HG03571 (cell line): Measurements from ENCODE around the gene CCDC73.
"Not testable (repeated sequence)": the region's sequence is repeated elsewhere in the genome, so short reads cannot be mapped to it uniquely, and the experiment has no call there.

Source experiments
- ATAC-seq: cut with Tn5 transposase; IDR thresholded peaks from one replicate; pipeline ENCODE4 v1.9.1; 2021; ENCODE audit not compliant: unreplicated experiment

Gene CCDC73

DNA sequence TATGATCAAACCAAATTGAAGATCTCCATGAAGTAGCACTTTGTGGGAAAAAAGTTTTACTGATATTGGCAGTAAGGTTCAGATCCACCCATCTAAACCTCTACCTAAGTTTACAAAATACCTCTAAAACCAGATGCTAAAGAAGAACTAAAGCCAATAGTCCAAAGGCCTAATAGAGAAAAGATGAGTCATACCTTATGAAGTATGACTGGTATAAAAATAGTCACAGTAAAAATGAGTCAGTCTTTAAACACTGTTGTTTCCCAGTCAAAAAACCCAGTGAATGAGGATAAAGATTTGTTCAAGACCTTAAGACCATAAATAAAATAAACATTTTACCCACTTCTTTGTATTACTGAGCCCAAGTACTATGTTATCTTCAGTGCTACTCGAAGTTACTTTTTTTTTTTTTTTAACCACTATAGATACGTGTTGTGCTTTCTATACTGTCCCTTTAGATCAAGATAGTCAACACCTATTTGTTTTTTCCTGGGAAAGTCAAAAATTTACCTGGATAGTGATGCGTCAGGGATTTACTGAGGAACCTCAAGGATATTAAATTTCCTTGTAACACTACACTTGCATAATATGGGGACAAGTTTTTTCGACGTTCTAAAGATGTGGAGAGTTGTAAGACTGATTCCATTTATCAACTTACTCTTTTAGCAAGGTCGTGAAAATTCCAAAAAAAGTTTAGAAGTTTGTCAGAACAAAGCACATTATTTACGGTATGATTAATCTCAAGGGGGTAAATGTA lies 87.3 kb downstream of the CCDC73 start:
- ATAC-seq = peak; percentile 94

DNA sequence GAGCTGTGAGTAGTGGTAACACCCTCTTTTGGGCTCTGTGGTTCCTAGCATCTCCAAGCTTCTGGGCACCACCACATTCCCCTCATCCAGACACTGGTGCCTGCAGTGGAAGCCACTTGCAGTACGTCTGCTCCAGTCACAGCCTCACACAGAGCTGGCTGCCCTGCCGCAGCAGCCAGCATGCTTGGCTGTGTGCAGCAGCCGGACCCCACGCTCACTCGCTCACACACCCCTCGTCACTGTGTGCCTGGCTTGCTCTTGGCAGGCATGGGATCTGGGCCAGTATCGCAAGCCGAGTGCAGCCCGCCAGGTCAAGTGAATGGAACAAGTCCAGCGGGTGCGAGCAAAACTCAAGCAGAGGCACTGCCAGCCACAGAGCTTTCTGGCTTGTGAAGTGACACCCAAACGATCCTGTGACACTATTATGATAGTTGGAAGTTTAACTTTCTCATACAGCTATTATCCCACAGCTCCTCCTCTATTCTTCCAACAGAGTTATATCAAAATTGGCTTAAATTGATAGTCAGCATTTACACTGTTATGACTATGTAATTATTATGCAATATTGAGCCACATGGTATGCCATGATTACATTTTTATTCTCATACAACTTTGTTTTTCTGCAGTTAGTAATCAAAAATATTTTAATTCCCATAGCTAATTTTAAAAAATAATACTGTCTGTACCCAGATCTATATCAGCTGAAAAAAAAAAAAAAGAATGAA lies 89.0 kb downstream of the CCDC73 start:
- ATAC-seq = no peak

DNA sequence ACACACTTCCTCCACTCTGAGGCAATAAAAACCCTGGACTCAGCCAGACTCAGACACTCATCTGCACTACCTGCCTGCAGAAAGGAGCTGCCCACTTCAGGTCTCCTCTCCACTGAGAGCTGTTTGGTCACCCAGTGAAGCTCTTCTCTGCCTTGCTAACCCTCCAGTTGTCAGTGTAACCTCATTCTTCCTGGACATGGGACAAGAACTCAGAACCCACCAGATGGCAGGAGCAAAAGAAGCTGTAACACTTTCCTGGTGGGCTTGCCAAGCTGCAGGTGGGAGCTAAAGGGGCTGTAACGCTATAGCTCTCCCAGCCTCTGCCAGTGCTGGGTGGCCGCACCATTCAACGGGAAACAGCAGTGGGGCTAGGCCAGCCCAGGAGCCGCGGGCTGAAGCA lies 89.7 kb downstream of the CCDC73 start:
- no peak for ATAC-seq

DNA sequence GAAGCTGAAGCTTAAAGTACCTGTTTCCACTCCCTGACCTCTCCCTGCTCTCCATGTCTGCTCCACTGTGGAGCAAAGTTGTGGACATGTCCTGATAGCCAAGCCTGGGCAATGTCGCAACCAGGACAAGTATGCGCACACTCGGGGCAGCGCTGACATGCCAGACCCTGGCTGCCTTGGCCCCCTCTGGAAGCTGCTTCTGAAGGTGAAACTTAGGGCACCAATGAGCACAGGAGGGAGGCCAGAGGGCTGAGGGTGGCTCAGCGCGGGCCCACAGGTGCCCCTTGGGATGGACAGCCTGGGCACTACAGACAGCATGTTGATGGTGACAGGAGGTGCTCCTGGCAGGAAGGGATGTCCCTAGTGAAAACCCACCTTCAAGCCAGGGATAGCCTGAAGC lies 90.2 kb downstream of the CCDC73 start:
- no peak for ATAC-seq

DNA sequence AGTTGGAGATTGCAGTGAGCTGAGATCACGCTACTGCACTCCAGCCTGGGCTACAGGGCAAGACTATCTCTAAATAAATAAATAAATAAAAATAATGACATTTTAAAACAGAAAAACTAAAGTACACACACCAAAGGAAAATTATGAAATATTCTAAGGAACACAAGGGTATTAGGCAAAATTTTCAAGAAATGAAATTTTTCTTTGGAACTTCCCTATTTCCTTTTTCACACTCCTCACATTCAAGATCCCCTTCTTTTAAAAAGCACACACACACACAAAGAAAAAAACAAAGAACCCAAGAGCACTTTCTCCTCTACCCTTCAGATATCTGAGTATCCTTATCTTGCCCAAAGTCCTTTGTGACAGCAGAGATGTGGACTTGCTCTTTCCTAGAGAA lies 92.8 kb downstream of the CCDC73 start:
- ATAC-seq = no peak

DNA sequence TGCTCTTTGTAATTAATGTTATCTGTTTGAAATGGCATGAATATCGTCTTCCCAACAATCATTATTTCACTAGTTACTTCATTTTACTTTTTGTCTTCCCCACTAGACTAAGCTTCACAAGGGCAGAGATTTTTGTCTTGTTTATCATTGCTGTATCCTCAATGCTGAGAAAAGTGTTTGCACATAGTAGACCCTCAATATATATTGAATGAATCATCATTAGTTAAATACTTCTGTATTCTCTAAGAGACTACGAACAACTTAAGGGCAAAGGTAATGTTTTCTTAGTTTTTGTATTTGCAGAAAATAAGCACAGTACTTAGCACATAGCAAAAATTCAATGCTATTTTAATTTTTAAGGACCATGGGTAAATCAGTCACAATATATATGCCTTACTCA lies 95.9 kb downstream of the CCDC73 start:
- no peak for ATAC-seq

DNA sequence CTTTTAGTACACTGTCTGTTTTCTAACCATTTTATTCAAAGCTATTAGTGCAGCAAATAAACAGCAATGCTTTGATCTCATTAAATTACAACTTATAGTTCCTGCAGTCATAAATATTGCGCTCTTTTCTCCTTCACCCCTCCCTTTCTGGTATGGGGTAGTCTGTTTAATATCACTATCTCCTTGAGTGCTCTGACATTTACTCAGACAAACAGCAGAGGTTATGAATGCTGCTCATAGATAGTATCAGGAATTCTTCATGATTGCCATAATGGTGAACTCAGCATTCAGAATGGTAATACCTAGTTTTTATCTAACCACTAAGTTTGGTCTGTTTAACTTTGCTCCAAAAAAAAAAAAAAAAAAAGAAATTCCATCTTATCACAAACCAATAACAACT lies 123.4 kb downstream of the CCDC73 start:
- ATAC-seq = no peak

DNA sequence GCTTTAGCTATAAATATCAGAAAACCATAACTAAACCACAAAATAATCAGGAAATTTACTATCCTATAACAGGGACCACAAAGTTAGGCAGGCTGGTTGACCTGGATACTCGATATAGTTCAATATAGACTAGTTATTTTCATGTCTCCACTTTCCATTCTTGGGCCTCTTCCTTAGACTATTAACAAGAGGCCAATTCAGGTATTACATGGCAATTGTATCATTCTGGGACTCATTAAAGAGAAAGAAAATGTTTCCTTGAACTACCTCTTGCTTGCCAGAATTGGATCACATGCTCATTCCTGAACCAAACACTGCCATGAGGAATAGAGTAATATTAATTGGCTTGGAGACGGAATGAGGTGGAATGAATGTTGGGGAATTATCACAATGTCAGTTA lies 134.8 kb downstream of the CCDC73 start:
- no peak for ATAC-seq

DNA sequence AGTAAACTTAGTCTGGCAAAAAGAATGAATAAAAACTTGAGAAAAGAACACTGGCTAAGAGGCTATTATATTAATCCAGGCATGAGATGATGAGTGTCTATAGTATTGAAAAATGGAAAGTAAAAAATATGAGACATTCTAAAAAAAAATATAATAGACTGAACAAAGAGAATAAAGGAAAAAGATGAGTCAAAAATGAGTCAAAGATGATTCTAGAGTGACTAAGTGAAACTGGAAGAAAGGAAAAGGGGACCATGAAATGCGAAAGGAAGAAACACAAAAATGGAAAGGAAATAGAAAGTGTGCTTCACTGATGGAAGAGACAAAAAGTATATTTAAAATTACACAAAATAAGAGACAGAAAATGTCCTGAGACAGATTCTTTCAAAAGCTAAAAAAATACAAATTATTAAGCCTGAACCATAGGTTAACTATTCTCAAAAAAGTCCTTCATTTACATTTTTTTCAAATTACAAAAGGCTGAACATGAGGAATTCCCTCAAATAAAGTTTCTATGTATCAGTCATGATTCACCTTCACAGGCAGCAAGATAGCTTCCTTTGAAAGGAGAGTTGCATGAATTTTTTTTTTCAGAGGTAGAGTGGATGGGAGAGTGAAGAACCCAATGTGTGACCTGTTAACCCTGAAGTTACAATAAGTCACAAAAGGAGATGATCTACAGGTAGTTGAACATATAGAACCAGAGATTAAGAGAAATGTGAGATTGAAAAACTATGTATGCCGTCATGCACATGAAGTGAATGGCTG lies 135.6 kb downstream of the CCDC73 start:
- no peak for ATAC-seq

DNA sequence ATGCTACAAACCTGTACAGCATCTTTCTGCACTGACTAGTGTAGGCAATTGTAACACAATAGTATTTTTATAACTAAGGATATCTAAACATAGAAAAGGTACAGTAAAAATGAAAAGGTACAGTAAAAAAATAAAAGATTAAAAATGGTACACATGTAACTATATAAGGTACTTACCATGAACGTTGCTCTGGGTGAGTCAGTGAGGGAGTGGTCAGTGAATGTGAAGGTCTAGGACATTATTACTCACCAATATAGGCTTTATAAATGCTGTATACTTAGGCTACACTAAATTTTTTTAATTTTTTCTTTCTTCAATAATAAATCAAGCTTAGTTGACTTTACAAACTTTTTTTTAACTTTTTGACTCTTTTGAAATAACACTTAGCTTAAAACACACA lies 150.9 kb downstream of the CCDC73 start:
- ATAC-seq = no peak

DNA sequence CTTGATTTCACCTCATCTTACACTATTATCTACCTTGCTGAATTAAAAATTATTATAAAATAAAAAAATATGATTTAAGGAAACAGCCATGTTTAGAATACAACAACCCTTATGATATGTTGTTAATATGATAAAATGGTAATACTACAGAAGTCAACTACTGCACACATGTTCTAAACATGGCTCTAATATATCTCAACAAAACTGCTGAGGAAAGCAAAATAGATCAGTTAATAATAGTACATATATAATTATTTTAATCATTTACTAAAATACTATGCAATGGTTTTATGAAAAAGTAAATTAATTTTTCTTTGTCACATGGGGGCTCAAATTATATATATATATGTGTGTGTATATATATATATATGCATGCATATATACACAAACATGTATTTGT lies 153.1 kb downstream of the CCDC73 start:
- no peak for ATAC-seq

DNA sequence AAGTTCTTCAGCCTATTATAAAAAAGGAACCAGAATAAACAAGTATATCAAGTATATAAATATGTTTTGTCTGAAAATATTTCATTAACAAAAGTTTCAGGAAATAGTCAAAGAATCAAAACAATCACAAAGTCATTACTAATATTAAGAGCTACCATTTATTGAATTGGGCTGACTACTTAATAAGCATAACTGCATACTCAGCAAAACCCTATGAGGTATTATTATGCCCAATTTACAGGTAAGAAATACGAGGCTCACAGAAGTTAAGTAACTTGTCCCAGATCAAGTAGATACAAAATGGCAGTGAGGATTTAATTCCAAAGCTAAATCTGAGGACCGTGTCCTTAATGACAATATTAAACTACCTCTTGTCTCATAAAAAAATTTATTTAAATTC lies 158.6 kb downstream of the CCDC73 start:
- no peak for ATAC-seq

DNA sequence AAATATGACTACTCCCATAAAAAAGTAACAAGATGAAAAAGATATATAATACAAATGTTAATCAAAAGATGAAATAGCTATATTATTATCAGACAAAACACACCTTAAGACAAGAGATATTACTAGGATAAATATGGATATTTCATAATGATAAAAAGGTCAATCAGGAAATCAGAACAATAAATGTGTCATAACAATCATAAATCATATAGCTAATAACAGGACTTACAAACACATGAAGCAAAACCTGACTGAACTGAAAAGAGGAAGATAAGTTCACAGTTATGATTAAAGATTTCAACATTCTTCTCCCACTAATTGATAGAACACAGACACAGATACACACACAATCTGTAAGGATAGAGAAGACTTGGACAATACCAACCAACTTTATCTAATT lies 163.6 kb downstream of the CCDC73 start:
- no peak for ATAC-seq

DNA sequence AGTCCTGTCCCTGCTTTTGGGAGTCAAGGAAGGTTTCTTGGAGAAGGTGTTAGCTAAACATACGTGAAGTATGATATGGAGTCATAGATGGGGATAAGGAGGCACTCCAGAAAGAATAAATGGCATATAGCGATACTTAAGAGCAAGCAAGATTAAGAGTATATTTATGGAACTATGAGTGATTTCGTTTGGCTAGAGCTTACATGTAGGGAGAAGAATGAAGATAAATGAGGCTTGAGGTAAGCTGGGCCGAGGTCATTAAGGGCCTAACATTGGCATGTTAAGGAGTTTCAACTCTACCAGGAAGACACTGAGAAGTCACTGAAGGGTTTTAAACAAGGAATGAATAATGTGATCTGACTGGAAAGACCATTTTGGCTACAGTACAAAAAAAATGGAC lies 177.6 kb downstream of the CCDC73 start:
- ATAC-seq = no peak

DNA sequence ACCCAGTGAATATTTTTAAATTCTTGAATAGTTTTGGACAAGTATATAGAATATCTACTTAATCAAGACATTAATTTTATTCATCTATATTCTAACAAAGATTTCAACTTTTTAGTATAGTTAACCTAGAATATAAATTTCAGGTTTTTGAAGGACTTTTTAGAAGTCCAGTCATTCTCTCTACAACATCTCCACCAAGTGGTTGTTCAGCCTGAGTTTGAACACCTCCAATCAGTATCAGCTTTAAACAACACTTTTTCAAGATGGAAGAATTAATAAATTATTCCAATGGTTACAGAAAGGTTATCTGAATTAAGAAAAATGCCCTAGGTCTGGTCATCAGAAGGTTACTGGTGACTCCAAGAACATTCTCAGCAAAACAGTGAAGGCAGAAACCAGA lies 179.0 kb downstream of the CCDC73 start:
- no peak for ATAC-seq

DNA sequence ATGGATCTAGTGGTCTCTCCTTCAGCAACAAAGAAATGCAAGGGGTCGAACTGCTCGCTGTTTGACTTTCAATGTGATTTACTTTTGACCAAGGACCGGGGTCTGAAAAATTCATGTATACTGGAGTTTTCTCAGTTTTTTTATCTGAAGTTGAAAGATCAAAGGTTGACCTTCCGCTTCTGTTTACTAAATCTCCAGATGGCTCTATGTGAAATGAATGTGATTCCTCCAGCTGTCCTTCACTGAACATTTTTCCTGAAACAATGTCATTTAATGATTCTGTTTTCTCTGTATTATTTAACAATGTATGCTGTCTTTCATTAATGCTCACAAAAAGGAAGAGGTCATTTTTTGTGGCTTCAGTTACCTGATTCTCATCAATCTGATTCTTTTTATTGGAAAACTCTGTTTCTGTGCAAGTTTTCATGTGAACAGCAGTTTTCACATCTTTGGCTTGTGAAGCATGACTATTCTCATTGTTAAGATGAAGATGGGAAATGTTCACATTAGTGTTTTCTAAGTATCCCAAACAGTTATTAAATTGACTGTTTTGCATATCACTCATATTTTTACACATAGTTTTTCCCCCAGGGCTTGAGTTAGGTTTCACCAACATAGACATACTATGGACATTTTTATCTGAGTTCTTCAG lies 180.8 kb downstream of the CCDC73 start:
- no peak for ATAC-seq

DNA sequence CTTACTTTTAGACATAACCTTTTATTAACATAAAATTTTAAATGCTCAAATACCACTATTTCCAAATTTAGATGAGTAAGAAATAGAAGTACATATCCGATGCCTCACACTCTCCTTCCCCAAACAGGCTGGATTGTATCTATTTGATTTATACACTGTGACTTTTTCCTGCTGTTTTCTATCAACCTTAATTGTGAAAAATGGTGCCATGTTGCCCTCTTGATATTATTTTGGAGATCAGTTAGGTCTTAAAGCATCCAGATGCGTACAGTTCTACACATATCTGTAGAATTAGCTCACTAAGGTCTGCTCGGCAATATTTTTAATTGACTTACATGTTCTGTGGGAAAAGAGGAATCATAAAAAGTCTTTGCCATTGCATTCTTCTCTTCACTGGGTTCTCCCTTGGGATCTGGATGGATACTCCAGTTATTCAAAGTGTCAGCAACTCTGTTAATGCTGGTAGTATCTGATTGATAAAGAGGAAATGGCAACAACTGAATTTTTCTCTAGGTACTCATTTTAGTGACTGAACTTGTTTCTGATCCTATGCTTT lies 183.6 kb downstream of the CCDC73 start:
- no peak for ATAC-seq

DNA sequence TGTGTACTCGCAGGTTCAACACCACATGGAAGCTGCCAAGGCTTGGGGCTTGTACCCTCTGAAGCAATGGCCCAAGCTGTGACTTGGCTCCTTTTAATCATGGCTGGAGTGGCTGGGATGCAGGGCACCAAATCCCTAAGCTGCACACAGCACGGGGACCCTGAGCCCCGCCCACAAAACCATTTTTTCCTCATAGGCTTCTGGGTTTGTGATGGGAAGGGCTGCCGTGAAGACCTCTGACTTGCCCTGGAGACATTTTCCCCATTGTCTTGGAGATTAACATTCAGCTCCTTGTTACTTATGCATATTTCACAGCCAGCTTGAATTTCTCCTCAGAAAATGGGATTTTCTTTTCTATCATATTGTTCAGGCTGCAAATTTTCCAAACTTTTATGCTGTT lies 185.6 kb downstream of the CCDC73 start:
- ATAC-seq = not testable (repeated sequence)

DNA sequence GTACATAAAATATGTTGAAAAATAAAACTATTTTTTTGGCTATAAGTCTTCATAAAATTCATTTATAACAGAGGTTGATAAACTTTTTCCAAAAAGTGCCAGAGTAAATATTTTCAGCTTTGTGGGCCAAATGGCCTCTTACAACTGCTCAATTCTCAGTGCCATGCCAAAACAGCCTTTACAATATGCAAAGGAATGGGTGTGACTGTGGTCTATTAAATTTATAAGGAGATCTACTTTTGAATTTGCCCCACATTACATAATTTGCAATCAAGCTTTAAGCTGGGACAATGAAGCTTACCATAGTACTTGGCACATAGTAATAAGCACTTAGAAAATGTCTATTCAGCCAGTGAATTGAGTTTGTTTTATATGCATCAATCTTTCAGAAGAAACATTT lies 188.2 kb downstream of the CCDC73 start:
- ATAC-seq = no peak

DNA sequence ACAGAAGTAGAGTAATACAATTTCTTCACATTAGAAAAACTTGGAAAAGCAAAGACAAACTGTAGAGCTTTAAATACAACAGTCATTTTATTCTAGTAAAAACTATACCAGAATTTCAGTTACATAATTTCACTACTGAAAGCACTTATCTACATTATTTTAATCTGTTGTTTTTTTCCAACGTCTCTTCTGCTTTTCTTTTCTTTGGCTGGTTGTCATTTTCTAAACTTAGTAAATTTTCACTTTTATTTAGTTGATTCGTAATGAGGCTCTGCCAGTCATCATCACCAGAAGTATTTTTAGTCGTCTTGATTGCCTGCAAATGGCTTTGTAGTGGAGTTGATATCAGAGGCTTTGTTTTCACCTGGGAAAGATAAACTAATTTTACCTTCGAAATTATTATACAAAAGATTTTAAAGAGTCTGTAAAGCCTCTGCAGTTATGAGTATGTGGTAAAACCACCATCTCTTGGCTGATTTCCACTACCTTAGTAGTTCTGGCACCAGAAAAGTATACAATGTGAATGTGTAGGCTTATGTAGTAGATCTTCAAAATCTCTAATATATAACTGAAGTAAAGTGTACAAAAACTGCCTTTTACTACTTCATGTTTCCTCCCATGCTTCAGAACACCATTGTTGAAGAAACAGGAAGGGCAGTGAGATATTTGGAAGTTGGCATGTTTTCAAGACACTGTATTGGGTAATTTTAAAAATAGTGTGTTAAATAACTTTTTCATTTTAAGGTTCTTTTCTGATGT lies 191.6 kb downstream of the CCDC73 start:
- no peak for ATAC-seq
